ENCODE results near the gene FREM2. TPM values are rescaled to one million over a fixed set of nuclear protein-coding genes. Genes with fewer than 3 reads are reported as not detected.

FREM2 gene
- total RNA-seq, 1 experiment from 2014 or later: 0.04 TPM

DNA sequence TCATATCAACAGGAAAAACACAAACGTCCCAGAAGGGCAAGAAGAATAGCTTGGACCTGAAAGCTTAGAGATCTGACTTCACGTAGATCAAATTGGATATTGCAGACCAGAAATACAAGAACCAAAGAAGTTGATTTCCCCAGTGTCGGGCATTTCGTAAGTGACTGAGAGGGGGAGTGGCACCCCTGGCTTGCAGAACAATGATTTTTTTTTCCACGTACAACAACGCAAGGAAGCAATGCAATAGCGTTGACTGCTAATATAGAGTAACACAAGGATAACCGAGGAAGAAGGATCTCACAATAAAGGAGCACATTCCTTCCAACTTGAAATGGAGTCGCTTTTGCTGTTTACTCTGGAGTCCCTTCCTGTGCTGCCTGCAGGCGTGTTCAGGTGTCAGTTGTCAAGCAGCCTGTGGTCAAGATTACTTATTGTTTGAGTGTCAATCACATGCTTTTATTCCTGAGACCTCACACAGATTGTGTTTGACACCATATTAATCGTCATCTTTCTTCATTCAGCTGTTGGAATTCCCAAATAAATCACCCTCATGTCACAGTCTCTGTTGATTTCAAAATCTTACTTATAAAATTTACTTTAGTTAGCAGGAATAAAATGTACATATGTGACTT is 139.4 kb downstream of the FREM2 start:
- no peak for ATAC-seq
- H3K4me2 ChIP-seq (ENCODE audit: low read length): no peak overlapping the region
- ChIA-PET CTCF (no interaction called here), POLR2A (ENCODE audit: unreplicated experiment) (interaction anchor here (0.6 kb wide), 1 partner anchor 182 kb away, joined by 3 read pairs; no protein-coding TSS in a partner anchor)
- no TSS peak for BruUV-seq (replicated peaks)
- H3K4me1 ChIP-seq (ENCODE audit: insufficient read depth, low read length): no peaks in the 10 kb centered on the region
- TF ChIP-seq, protein P1, sequence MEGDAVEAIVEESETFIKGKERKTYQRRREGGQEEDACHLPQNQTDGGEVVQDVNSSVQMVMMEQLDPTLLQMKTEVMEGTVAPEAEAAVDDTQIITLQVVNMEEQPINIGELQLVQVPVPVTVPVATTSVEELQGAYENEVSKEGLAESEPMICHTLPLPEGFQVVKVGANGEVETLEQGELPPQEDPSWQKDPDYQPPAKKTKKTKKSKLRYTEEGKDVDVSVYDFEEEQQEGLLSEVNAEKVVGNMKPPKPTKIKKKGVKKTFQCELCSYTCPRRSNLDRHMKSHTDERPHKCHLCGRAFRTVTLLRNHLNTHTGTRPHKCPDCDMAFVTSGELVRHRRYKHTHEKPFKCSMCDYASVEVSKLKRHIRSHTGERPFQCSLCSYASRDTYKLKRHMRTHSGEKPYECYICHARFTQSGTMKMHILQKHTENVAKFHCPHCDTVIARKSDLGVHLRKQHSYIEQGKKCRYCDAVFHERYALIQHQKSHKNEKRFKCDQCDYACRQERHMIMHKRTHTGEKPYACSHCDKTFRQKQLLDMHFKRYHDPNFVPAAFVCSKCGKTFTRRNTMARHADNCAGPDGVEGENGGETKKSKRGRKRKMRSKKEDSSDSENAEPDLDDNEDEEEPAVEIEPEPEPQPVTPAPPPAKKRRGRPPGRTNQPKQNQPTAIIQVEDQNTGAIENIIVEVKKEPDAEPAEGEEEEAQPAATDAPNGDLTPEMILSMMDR (conservative IDR thresholded peaks at IDR 0.05; ENCODE audit: low read depth, low read length): no peak
- TF ChIP-seq EZH2 (IDR thresholded peaks at IDR 0.05; ENCODE audit: low read length, unreplicated experiment) (no peak), EZH2phosphoT487 (IDR thresholded peaks at IDR 0.05; ENCODE audit: borderline replicate concordance, low read length) (no peak)
- no peaks in the 10 kb centered on the region for H3K9me3 ChIP-seq (ENCODE audit: low read length)
- H3K4me3 ChIP-seq (ENCODE audit: low read length): no peak overlapping the region
- no peak overlapping the region for H3K27ac ChIP-seq (ENCODE audit: low read length)
- peaks cover 11% of the 10 kb centered on the region for H3K27me3 ChIP-seq (ENCODE audit: low read length)
- H3K79me2 ChIP-seq (ENCODE audit: low read length): no peaks in the 10 kb centered on the region
- H3K9ac ChIP-seq (ENCODE audit: low read length): no peak overlapping the region
- intact Hi-C loops (cut with micrococcal nuclease): no loop called here
- no peaks in the 10 kb centered on the region for H4K20me1 ChIP-seq (ENCODE audit: low read length)
- H3K9me2 ChIP-seq (replicated peaks; ENCODE audit: low read length): no peaks in the 10 kb centered on the region
- H3F3A ChIP-seq (ENCODE audit: low read length, unreplicated experiment): no peaks in the 10 kb centered on the region
- H2AFZ ChIP-seq (ENCODE audit: low read length): no peak overlapping the region
- no peaks in the 10 kb centered on the region for H3K36me3 ChIP-seq (ENCODE audit: low read depth, low read length)
- no peak for DNase-seq

DNA sequence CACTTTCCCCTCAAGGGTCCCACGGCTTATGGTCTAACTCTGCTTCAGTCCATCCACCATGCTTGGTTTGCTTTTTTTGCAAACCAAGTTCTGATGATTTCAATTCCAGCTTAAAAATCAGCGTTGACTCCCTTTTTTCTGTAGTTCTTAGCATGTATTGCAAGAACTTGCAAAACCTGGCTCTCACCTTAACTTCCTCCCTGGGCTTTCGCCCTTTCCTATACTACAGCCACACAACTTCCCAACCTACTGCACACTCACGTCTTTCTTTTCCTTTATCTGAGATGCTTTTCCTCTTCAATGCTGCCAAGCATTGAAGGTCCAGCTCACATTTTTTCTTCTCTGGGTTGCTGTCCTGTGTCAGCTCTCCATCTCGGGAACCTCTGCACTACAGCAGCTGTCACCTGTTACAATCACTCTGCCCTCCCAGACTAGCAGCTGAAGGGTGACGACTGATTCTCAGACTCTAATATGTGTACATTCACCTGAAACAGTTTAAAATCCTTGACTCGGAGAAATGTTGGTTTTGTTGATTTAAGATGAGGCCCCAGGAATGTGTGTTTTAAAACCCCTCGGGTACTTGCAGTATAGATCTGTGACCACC is 143.7 kb downstream of the FREM2 start:
- Histone ChIP-seq H3K36me3 (ENCODE audit: low read depth, low read length) (no peaks in the 10 kb centered on the region), H4K20me1 (ENCODE audit: low read length) (no peaks in the 10 kb centered on the region), H3K9me2 (replicated peaks; ENCODE audit: low read length) (no peaks in the 10 kb centered on the region), H2AFZ (ENCODE audit: low read length) (no peak overlapping the region), H3K4me2 (ENCODE audit: low read length) (no peak overlapping the region), H3K9me3 (ENCODE audit: low read length) (no peaks in the 10 kb centered on the region), H3K27ac (ENCODE audit: low read length) (no peak overlapping the region), H3K9ac (ENCODE audit: low read length) (no peak overlapping the region), H3K4me1 (ENCODE audit: insufficient read depth, low read length) (no peaks in the 10 kb centered on the region), H3K27me3 (ENCODE audit: low read length) (peaks cover 11% of the 10 kb centered on the region), H3K4me3 (ENCODE audit: low read length) (no peak overlapping the region), H3K79me2 (ENCODE audit: low read length) (no peaks in the 10 kb centered on the region), H3F3A (ENCODE audit: low read length, unreplicated experiment) (no peaks in the 10 kb centered on the region)
- intact Hi-C loops (cut with micrococcal nuclease): no loop called here
- ChIA-PET POLR2A (ENCODE audit: unreplicated experiment) (no interaction called here), CTCF (no interaction called here)
- no TSS peak for BruUV-seq (replicated peaks)
- DNase-seq (no peak), ATAC-seq (no peak)
- TF ChIP-seq, protein P1 (conservative IDR thresholded peaks at IDR 0.05; ENCODE audit: low read depth, low read length): no peak
- TF ChIP-seq EZH2phosphoT487 (IDR thresholded peaks at IDR 0.05; ENCODE audit: borderline replicate concordance, low read length): no peak
- TF ChIP-seq EZH2 (IDR thresholded peaks at IDR 0.05; ENCODE audit: low read length, unreplicated experiment): no peak

DNA sequence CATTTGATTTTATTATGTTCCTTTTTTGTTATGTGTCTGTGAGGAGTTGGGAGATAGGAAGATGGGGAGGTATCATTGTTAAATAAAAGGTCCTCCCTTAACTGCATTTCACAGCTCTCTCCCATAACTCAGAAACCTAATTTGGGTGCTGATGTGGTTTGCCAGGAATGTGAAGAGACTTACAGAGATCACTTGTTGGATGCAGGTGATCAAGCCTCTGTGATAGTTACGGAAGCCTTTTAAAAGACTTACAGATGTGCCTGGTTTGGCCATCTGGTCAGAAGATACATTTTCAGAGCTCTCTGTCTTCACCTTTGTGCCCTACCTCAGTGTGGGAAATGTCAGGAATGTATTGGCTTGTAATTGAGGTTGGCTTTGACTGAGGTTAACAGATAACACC is 157.7 kb downstream of the FREM2 start:
- Histone ChIP-seq H3K9ac (ENCODE audit: low read length) (no peak overlapping the region), H3K4me1 (ENCODE audit: insufficient read depth, low read length) (no peaks in the 10 kb centered on the region), H3K4me2 (ENCODE audit: low read length) (no peak overlapping the region), H3K27me3 (ENCODE audit: low read length) (peaks cover 59% of the 10 kb centered on the region), H3F3A (ENCODE audit: low read length, unreplicated experiment) (no peaks in the 10 kb centered on the region), H2AFZ (ENCODE audit: low read length) (no peak overlapping the region), H3K4me3 (ENCODE audit: low read length) (no peak overlapping the region), H3K36me3 (ENCODE audit: low read depth, low read length) (no peaks in the 10 kb centered on the region), H3K9me2 (replicated peaks; ENCODE audit: low read length) (no peaks in the 10 kb centered on the region), H3K9me3 (ENCODE audit: low read length) (no peaks in the 10 kb centered on the region), H3K79me2 (ENCODE audit: low read length) (no peaks in the 10 kb centered on the region), H4K20me1 (ENCODE audit: low read length) (no peaks in the 10 kb centered on the region), H3K27ac (ENCODE audit: low read length) (no peak overlapping the region)
- ChIA-PET POLR2A (ENCODE audit: unreplicated experiment) (no interaction called here), CTCF (no interaction called here)
- ATAC-seq (no peak), DNase-seq (no peak)
- intact Hi-C loops (cut with micrococcal nuclease): no loop called here
- no peak for TF ChIP-seq EZH2 (IDR thresholded peaks at IDR 0.05; ENCODE audit: low read length, unreplicated experiment)
- TF ChIP-seq, protein P1 (conservative IDR thresholded peaks at IDR 0.05; ENCODE audit: low read depth, low read length): no peak
- no peak for TF ChIP-seq EZH2phosphoT487 (IDR thresholded peaks at IDR 0.05; ENCODE audit: borderline replicate concordance, low read length)
- no TSS peak for BruUV-seq (replicated peaks)

Data from PC-3 (cell line).